HCT116 (cell line): ENCODE measurements around the gene CENPB.

Experiments
- CEBPB ChIP-seq: IDR thresholded peaks from 2 replicates; pipeline ENCODE4 v1.6.1; 2012; ENCODE audit warnings: low read depth
- EGR1 ChIP-seq: IDR thresholded peaks from 2 replicates; pipeline ENCODE4 v1.6.1; 2012; ENCODE audit warnings: low read depth
- ELF1 ChIP-seq: IDR thresholded peaks from 2 replicates; pipeline ENCODE4 v1.6.1; 2012; ENCODE audit warnings: low read depth, borderline replicate concordance
- EZH2 ChIP-seq: fragments of 200-600 bp; sonication (generic); IDR thresholded peaks from 2 replicates; pipeline ENCODE4 v1.6.1; 2017; ENCODE audit warnings: antibody characterized with exemption, mixed run types
- FOSL1 ChIP-seq: IDR thresholded peaks from 2 replicates; pipeline ENCODE4 v1.6.1; 2012; ENCODE audit warnings: low read depth
- POLR2A ChIP-seq: IDR thresholded peaks from 2 replicates; pipeline ENCODE4 v1.7.0; 2011; ENCODE audit warnings: borderline replicate concordance; ENCODE audit not compliant: insufficient read depth, insufficient read length; ENCODE audit errors: extremely low read depth
- RAD21 ChIP-seq: IDR thresholded peaks from 2 replicates; pipeline ENCODE4 v1.6.1; 2012; ENCODE audit warnings: low read depth, mild to moderate bottlenecking
- SRF ChIP-seq: IDR thresholded peaks from 2 replicates; pipeline ENCODE4 v1.6.1; 2012; ENCODE audit warnings: low read depth
- YY1 ChIP-seq: IDR thresholded peaks from 2 replicates; pipeline ENCODE4 v1.6.1; 2011; ENCODE audit warnings: low read length, low read depth, moderate library complexity, mild to moderate bottlenecking; ENCODE audit not compliant: insufficient replicate concordance; ENCODE audit errors: extremely low read depth
- ZFX ChIP-seq: fragments of 450-650 bp; IDR thresholded peaks from 2 replicates; pipeline ENCODE4 v1.6.1; 2017
- ZNF274 ChIP-seq: fragments of 200-500 bp; sonication (Bioruptor generic); IDR thresholded peaks from 2 replicates; pipeline ENCODE4 v1.6.1; 2014; ENCODE audit warnings: mild to moderate bottlenecking, low read depth, low read length, inconsistent platforms
- TF ChIP-seq, protein P1 (sequence below), 3 experiments: fragments of 200-600 bp in 1 of 3; sonication (generic) in 1 of 3; IDR thresholded peaks in 2 of 3; conservative IDR thresholded peaks in 1 of 3; 2 replicates each; pipeline ENCODE4 v1.5.1; 2012 to 2017; ENCODE audit warnings: low read depth in 2 of 3, low read length in 2 of 3, antibody characterized with exemption in 1 of 3, borderline replicate concordance in 1 of 3, control low read depth in 1 of 3, mild to moderate bottlenecking in 1 of 3, mixed read lengths in 1 of 3, mixed run types in 1 of 3, moderate library complexity in 1 of 3; ENCODE audit not compliant: insufficient read depth in 1 of 3
- TF ChIP-seq, protein P2 (sequence below): IDR thresholded peaks from 2 replicates; pipeline ENCODE4 v1.6.1; 2012; ENCODE audit warnings: low read depth
- TF ChIP-seq, protein P3 (sequence below): IDR thresholded peaks from 2 replicates; pipeline ENCODE4 v1.6.1; 2012

DNA sequence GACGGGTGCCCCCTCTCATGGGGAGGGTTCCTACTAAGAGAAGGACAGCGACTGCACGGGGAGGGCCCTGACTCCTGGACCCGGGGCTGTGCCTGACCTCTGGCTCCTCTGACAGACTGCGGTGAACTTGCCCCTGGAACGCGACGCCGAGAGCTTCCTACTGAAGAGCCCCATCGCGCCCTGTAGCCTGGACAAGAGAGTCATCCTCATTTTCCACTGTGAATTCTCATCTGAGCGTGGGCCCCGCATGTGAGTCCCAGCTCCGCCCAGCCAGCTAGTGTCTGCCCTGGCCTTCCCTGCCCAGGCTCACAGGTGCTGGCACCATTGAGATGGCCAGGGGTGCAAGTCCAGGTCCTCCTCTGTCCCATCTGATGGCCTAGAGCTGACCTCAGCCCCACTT is 16.7 kb upstream of the CENPB start:
- TF ChIP-seq, protein P1, sequence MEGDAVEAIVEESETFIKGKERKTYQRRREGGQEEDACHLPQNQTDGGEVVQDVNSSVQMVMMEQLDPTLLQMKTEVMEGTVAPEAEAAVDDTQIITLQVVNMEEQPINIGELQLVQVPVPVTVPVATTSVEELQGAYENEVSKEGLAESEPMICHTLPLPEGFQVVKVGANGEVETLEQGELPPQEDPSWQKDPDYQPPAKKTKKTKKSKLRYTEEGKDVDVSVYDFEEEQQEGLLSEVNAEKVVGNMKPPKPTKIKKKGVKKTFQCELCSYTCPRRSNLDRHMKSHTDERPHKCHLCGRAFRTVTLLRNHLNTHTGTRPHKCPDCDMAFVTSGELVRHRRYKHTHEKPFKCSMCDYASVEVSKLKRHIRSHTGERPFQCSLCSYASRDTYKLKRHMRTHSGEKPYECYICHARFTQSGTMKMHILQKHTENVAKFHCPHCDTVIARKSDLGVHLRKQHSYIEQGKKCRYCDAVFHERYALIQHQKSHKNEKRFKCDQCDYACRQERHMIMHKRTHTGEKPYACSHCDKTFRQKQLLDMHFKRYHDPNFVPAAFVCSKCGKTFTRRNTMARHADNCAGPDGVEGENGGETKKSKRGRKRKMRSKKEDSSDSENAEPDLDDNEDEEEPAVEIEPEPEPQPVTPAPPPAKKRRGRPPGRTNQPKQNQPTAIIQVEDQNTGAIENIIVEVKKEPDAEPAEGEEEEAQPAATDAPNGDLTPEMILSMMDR (IDR thresholded peaks at IDR 0.05 in 2 of 3, conservative IDR thresholded peaks at IDR 0.05 in 1 of 3; ENCODE audit: borderline replicate concordance in 1 of 3, insufficient read depth in 1 of 3, low read depth in 2 of 3, low read length in 2 of 3), result no peak
- TF ChIP-seq ZFX (no peak), ELF1 (no peak), EZH2 (no peak), YY1 (no peak), ZNF274 (no peak), FOSL1 (no peak), EGR1 (no peak), SRF (no peak), POLR2A (no peak), RAD21 (no peak), CEBPB (no peak)
- TF ChIP-seq, protein P2, sequence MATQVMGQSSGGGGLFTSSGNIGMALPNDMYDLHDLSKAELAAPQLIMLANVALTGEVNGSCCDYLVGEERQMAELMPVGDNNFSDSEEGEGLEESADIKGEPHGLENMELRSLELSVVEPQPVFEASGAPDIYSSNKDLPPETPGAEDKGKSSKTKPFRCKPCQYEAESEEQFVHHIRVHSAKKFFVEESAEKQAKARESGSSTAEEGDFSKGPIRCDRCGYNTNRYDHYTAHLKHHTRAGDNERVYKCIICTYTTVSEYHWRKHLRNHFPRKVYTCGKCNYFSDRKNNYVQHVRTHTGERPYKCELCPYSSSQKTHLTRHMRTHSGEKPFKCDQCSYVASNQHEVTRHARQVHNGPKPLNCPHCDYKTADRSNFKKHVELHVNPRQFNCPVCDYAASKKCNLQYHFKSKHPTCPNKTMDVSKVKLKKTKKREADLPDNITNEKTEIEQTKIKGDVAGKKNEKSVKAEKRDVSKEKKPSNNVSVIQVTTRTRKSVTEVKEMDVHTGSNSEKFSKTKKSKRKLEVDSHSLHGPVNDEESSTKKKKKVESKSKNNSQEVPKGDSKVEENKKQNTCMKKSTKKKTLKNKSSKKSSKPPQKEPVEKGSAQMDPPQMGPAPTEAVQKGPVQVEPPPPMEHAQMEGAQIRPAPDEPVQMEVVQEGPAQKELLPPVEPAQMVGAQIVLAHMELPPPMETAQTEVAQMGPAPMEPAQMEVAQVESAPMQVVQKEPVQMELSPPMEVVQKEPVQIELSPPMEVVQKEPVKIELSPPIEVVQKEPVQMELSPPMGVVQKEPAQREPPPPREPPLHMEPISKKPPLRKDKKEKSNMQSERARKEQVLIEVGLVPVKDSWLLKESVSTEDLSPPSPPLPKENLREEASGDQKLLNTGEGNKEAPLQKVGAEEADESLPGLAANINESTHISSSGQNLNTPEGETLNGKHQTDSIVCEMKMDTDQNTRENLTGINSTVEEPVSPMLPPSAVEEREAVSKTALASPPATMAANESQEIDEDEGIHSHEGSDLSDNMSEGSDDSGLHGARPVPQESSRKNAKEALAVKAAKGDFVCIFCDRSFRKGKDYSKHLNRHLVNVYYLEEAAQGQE, result no peak
- TF ChIP-seq, protein P3, sequence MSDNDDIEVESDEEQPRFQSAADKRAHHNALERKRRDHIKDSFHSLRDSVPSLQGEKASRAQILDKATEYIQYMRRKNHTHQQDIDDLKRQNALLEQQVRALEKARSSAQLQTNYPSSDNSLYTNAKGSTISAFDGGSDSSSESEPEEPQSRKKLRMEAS, result no peak
